ENCODE measurements around the gene TLR5.
A peak's percentile ranks its signal among the peaks of the same experiment; 100 is the strongest.

The TLR5 gene

GRCh38 chr1:223136086-223136485 lies 7.0 kb downstream of the TLR5 start:
- Histone ChIP-seq H3K4me1 (ENCODE audit: control insufficient read depth in 2 of 2, insufficient read depth in 2 of 2, low read length in 2 of 2) (peaks cover 10 to 14% of the 10 kb centered on the region in 2 donors), H3K4me3 (ENCODE audit: low read length in 2 of 2) (no peak overlapping the region), H3K9ac (ENCODE audit: low read depth in 1 of 2, low read length in 2 of 2) (no peak overlapping the region), H3K36me3 (ENCODE audit: control insufficient read depth in 2 of 2, insufficient read depth in 2 of 2, low read length in 2 of 2) (no peaks in the 10 kb centered on the region), H3K9me3 (ENCODE audit: control insufficient read depth in 2 of 2, low read length in 2 of 2) (no peaks in the 10 kb centered on the region), H3K27ac (ENCODE audit: low read depth in 2 of 2, low read length in 2 of 2) (no peak overlapping the region), H3K27me3 (ENCODE audit: control insufficient read depth in 2 of 2, insufficient read depth in 2 of 2, low read length in 2 of 2) (no peaks in the 10 kb centered on the region)

GRCh38 chr1:223135176-223135942 lies 7.7 kb downstream of the TLR5 start:
- peaks cover 10 to 14% of the 10 kb centered on the region in 2 donors for H3K4me1 ChIP-seq (ENCODE audit: control insufficient read depth in 2 of 2, insufficient read depth in 2 of 2, low read length in 2 of 2)
- H3K27me3 ChIP-seq (ENCODE audit: control insufficient read depth in 2 of 2, insufficient read depth in 2 of 2, low read length in 2 of 2): no peaks in the 10 kb centered on the region
- H3K27ac ChIP-seq (ENCODE audit: low read depth in 2 of 2, low read length in 2 of 2): no peak overlapping the region
- no peaks in the 10 kb centered on the region for H3K9me3 ChIP-seq (ENCODE audit: control insufficient read depth in 2 of 2, low read length in 2 of 2)
- no peaks in the 10 kb centered on the region for H3K36me3 ChIP-seq (ENCODE audit: control insufficient read depth in 2 of 2, insufficient read depth in 2 of 2, low read length in 2 of 2)
- H3K9ac ChIP-seq (ENCODE audit: low read depth in 1 of 2, low read length in 2 of 2): no peak overlapping the region
- H3K4me3 ChIP-seq (ENCODE audit: low read length in 2 of 2): no peak overlapping the region

GRCh38 chr1:223133824-223134435 lies 9.1 kb downstream of the TLR5 start:
- peak overlapping the region in 1 of 2 donors; percentile 34 for H3K9ac ChIP-seq (ENCODE audit: low read depth in 1 of 2, low read length in 2 of 2)
- H3K27me3 ChIP-seq (ENCODE audit: control insufficient read depth in 2 of 2, insufficient read depth in 2 of 2, low read length in 2 of 2): no peaks in the 10 kb centered on the region
- H3K4me3 ChIP-seq (ENCODE audit: low read length in 2 of 2): peak overlapping the region; percentile 41 to 70
- H3K9me3 ChIP-seq (ENCODE audit: control insufficient read depth in 2 of 2, low read length in 2 of 2): no peaks in the 10 kb centered on the region
- peaks cover 13 to 17% of the 10 kb centered on the region in 2 donors for H3K4me1 ChIP-seq (ENCODE audit: control insufficient read depth in 2 of 2, insufficient read depth in 2 of 2, low read length in 2 of 2)
- no peaks in the 10 kb centered on the region for H3K36me3 ChIP-seq (ENCODE audit: control insufficient read depth in 2 of 2, insufficient read depth in 2 of 2, low read length in 2 of 2)
- peak overlapping the region; percentile 56 to 69 for H3K27ac ChIP-seq (ENCODE audit: low read depth in 2 of 2, low read length in 2 of 2)

GRCh38 chr1:223133306-223133823 lies 9.7 kb downstream of the TLR5 start:
- no peaks in the 10 kb centered on the region for H3K36me3 ChIP-seq (ENCODE audit: control insufficient read depth in 2 of 2, insufficient read depth in 2 of 2, low read length in 2 of 2)
- peak overlapping the region in 1 of 2 donors; percentile 34 for H3K9ac ChIP-seq (ENCODE audit: low read depth in 1 of 2, low read length in 2 of 2)
- H3K27ac ChIP-seq (ENCODE audit: low read depth in 2 of 2, low read length in 2 of 2): peak overlapping the region in 1 of 2 donors; percentile 69
- H3K27me3 ChIP-seq (ENCODE audit: control insufficient read depth in 2 of 2, insufficient read depth in 2 of 2, low read length in 2 of 2): no peaks in the 10 kb centered on the region
- peaks cover 13 to 17% of the 10 kb centered on the region in 2 donors for H3K4me1 ChIP-seq (ENCODE audit: control insufficient read depth in 2 of 2, insufficient read depth in 2 of 2, low read length in 2 of 2)
- no peaks in the 10 kb centered on the region for H3K9me3 ChIP-seq (ENCODE audit: control insufficient read depth in 2 of 2, low read length in 2 of 2)
- peak overlapping the region; percentile 22 to 70 for H3K4me3 ChIP-seq (ENCODE audit: low read length in 2 of 2)

- peak overlapping the region in 1 of 2 donors; percentile 17 for H3K9ac ChIP-seq (ENCODE audit: low read depth in 1 of 2, low read length in 2 of 2)
- H3K9me3 ChIP-seq (ENCODE audit: control insufficient read depth in 2 of 2, low read length in 2 of 2): no peaks in the 10 kb centered on the region
- H3K4me3 ChIP-seq (ENCODE audit: low read length in 2 of 2): no peak overlapping the region
- H3K27ac ChIP-seq (ENCODE audit: low read depth in 2 of 2, low read length in 2 of 2): no peak overlapping the region
- H3K36me3 ChIP-seq (ENCODE audit: control insufficient read depth in 2 of 2, insufficient read depth in 2 of 2, low read length in 2 of 2): no peaks in the 10 kb centered on the region
- H3K4me1 ChIP-seq (ENCODE audit: control insufficient read depth in 2 of 2, insufficient read depth in 2 of 2, low read length in 2 of 2): peaks cover 8 to 13% of the 10 kb centered on the region in 2 donors
- no peaks in the 10 kb centered on the region for H3K27me3 ChIP-seq (ENCODE audit: control insufficient read depth in 2 of 2, insufficient read depth in 2 of 2, low read length in 2 of 2)
Measured at GRCh38 chr1:223129229-223129901, 13.7 kb downstream of the TLR5 start.

- Histone ChIP-seq H3K4me1 (ENCODE audit: control insufficient read depth in 2 of 2, insufficient read depth in 2 of 2, low read length in 2 of 2) (peaks cover 3 to 8% of the 10 kb centered on the region in 2 donors), H3K36me3 (ENCODE audit: control insufficient read depth in 2 of 2, insufficient read depth in 2 of 2, low read length in 2 of 2) (no peaks in the 10 kb centered on the region), H3K27me3 (ENCODE audit: control insufficient read depth in 2 of 2, insufficient read depth in 2 of 2, low read length in 2 of 2) (no peaks in the 10 kb centered on the region), H3K4me3 (ENCODE audit: low read length in 2 of 2) (no peak overlapping the region), H3K27ac (ENCODE audit: low read depth in 2 of 2, low read length in 2 of 2) (no peak overlapping the region), H3K9me3 (ENCODE audit: control insufficient read depth in 2 of 2, low read length in 2 of 2) (no peaks in the 10 kb centered on the region), H3K9ac (ENCODE audit: low read depth in 1 of 2, low read length in 2 of 2) (no peak overlapping the region)
Measured at GRCh38 chr1:223126741-223127140, 16.3 kb downstream of the TLR5 start.

- Histone ChIP-seq H3K9ac (ENCODE audit: low read depth in 1 of 2, low read length in 2 of 2) (no peak overlapping the region), H3K4me1 (ENCODE audit: control insufficient read depth in 2 of 2, insufficient read depth in 2 of 2, low read length in 2 of 2) (peaks cover 3 to 8% of the 10 kb centered on the region in 2 donors), H3K36me3 (ENCODE audit: control insufficient read depth in 2 of 2, insufficient read depth in 2 of 2, low read length in 2 of 2) (no peaks in the 10 kb centered on the region), H3K27ac (ENCODE audit: low read depth in 2 of 2, low read length in 2 of 2) (no peak overlapping the region), H3K27me3 (ENCODE audit: control insufficient read depth in 2 of 2, insufficient read depth in 2 of 2, low read length in 2 of 2) (no peaks in the 10 kb centered on the region), H3K9me3 (ENCODE audit: control insufficient read depth in 2 of 2, low read length in 2 of 2) (no peaks in the 10 kb centered on the region), H3K4me3 (ENCODE audit: low read length in 2 of 2) (no peak overlapping the region)
Measured at GRCh38 chr1:223125766-223126165, 17.3 kb downstream of the TLR5 start.

GRCh38 chr1:223123011-223123610 lies 19.9 kb downstream of the TLR5 start:
- no peaks in the 10 kb centered on the region for H3K9me3 ChIP-seq (ENCODE audit: control insufficient read depth in 2 of 2, low read length in 2 of 2)
- H3K4me1 ChIP-seq (ENCODE audit: control insufficient read depth in 2 of 2, insufficient read depth in 2 of 2, low read length in 2 of 2): peaks cover 0 to 5% of the 10 kb centered on the region in 2 donors
- H3K9ac ChIP-seq (ENCODE audit: low read depth in 1 of 2, low read length in 2 of 2): no peak overlapping the region
- H3K36me3 ChIP-seq (ENCODE audit: control insufficient read depth in 2 of 2, insufficient read depth in 2 of 2, low read length in 2 of 2): no peaks in the 10 kb centered on the region
- peak overlapping the region; percentile 55 to 68 for H3K4me3 ChIP-seq (ENCODE audit: low read length in 2 of 2)
- no peak overlapping the region for H3K27ac ChIP-seq (ENCODE audit: low read depth in 2 of 2, low read length in 2 of 2)
- no peaks in the 10 kb centered on the region for H3K27me3 ChIP-seq (ENCODE audit: control insufficient read depth in 2 of 2, insufficient read depth in 2 of 2, low read length in 2 of 2)

- Histone ChIP-seq H3K36me3 (ENCODE audit: control insufficient read depth in 2 of 2, insufficient read depth in 2 of 2, low read length in 2 of 2) (no peaks in the 10 kb centered on the region), H3K4me3 (ENCODE audit: low read length in 2 of 2) (no peak overlapping the region), H3K27me3 (ENCODE audit: control insufficient read depth in 2 of 2, insufficient read depth in 2 of 2, low read length in 2 of 2) (no peaks in the 10 kb centered on the region), H3K4me1 (ENCODE audit: control insufficient read depth in 2 of 2, insufficient read depth in 2 of 2, low read length in 2 of 2) (peaks cover 0 to 4% of the 10 kb centered on the region in 2 donors), H3K9ac (ENCODE audit: low read depth in 1 of 2, low read length in 2 of 2) (no peak overlapping the region), H3K9me3 (ENCODE audit: control insufficient read depth in 2 of 2, low read length in 2 of 2) (no peaks in the 10 kb centered on the region), H3K27ac (ENCODE audit: low read depth in 2 of 2, low read length in 2 of 2) (no peak overlapping the region)
Measured at GRCh38 chr1:223118418-223118817, 24.6 kb downstream of the TLR5 start.
